SK-N-SH (cell line): ENCODE results near the gene TMEM255B.

Source experiments
- CTCF ChIP-seq: fragments of 200-600 bp; sonication (generic); IDR thresholded peaks from 2 replicates; pipeline ENCODE4 v1.6.1; 2017; ENCODE audit warnings: antibody characterized with exemption, mild to moderate bottlenecking, moderate library complexity
- MEF2A ChIP-seq: IDR thresholded peaks from 2 replicates; pipeline ENCODE4 v1.4.0; 2012; ENCODE audit warnings: low read depth, borderline replicate concordance
- REST ChIP-seq: IDR thresholded peaks from 2 replicates; pipeline ENCODE4 v1.6.1; 2012; ENCODE audit warnings: mild to moderate bottlenecking, low read depth, low read length, moderate library complexity
- RXRA ChIP-seq: IDR thresholded peaks from 2 replicates; pipeline ENCODE4 v1.4.0; 2012; ENCODE audit warnings: low read depth, mild to moderate bottlenecking, borderline replicate concordance
- TCF12 ChIP-seq: IDR thresholded peaks from 2 replicates; pipeline ENCODE4 v1.4.0; 2012

GRCh38 chr13:113851826-113852535 lies 93.0 kb downstream of the TMEM255B start:
- TF ChIP-seq CTCF (no peak), REST (no peak), MEF2A (no peak), RXRA (no peak), TCF12 (no peak)
